ENCODE data around the gene ARFRP1.

- no peak for TF ChIP-seq EZH2 (IDR thresholded peaks at IDR 0.05; ENCODE audit: low read length, unreplicated experiment)
- TF ChIP-seq, protein P1, sequence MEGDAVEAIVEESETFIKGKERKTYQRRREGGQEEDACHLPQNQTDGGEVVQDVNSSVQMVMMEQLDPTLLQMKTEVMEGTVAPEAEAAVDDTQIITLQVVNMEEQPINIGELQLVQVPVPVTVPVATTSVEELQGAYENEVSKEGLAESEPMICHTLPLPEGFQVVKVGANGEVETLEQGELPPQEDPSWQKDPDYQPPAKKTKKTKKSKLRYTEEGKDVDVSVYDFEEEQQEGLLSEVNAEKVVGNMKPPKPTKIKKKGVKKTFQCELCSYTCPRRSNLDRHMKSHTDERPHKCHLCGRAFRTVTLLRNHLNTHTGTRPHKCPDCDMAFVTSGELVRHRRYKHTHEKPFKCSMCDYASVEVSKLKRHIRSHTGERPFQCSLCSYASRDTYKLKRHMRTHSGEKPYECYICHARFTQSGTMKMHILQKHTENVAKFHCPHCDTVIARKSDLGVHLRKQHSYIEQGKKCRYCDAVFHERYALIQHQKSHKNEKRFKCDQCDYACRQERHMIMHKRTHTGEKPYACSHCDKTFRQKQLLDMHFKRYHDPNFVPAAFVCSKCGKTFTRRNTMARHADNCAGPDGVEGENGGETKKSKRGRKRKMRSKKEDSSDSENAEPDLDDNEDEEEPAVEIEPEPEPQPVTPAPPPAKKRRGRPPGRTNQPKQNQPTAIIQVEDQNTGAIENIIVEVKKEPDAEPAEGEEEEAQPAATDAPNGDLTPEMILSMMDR (conservative IDR thresholded peaks at IDR 0.05; ENCODE audit: low read depth, low read length), result no peak
These were observed 37.0 kb upstream of the ARFRP1 start for GRCh38 chr20:63744574-63745423.

Data from PC-3 (cell line).